HepG2 (cell line): ENCODE results near the gene NOTUM. TPM values are rescaled to one million over a fixed set of nuclear protein-coding genes. Genes with fewer than 3 reads are reported as not detected.

Source experiments
- CREB3 ChIP-seq: sonication (generic); formaldehyde crosslinking; IDR thresholded peaks from 2 replicates; pipeline ENCODE4 v1.5.0; 2020; ENCODE audit warnings: missing genetic modification reagents
- ELK4 ChIP-seq: sonication (generic); formaldehyde crosslinking; IDR thresholded peaks from 2 replicates; pipeline ENCODE4 v1.9.0; 2021; ENCODE audit warnings: missing genetic modification reagents, borderline replicate concordance
- FOXO4 ChIP-seq: sonication (generic); formaldehyde crosslinking; conservative IDR thresholded peaks from 2 replicates; pipeline ENCODE4 v1.8.1; 2023; ENCODE audit warnings: missing genetic modification reagents
- HNRNPK ChIP-seq: fragments of 200-400 bp; formaldehyde crosslinking; IDR thresholded peaks from 2 replicates; pipeline ENCODE4 v1.6.1; 2018; ENCODE audit warnings: low read length, low read depth, moderate library complexity, mild to moderate bottlenecking; ENCODE audit not compliant: poor library complexity, severe bottlenecking
- IKZF4 ChIP-seq: sonication (generic); formaldehyde crosslinking; IDR thresholded peaks from 2 replicates; pipeline ENCODE4 v1.5.1; 2020; ENCODE audit warnings: borderline replicate concordance, mild to moderate bottlenecking, low read depth, missing genetic modification reagents; ENCODE audit errors: not compliant biosample characterization
- KDM6A ChIP-seq: IDR thresholded peaks from 2 replicates; pipeline ENCODE4 v1.6.1; 2016; ENCODE audit warnings: low read depth
- NFKBIZ ChIP-seq: IDR thresholded peaks from 2 replicates; pipeline ENCODE4 v1.6.1; 2018; ENCODE audit warnings: missing genetic modification reagents, missing compliant biosample characterization
- NR2F2 ChIP-seq: IDR thresholded peaks from 2 replicates; pipeline ENCODE4 v1.6.1; 2012; ENCODE audit warnings: low read depth, inconsistent platforms, borderline replicate concordance
- POGZ ChIP-seq: sonication (generic); formaldehyde crosslinking; IDR thresholded peaks from 2 replicates; pipeline ENCODE4 v1.4.0; 2020; ENCODE audit warnings: mild to moderate bottlenecking, missing genetic modification reagents
- POLR2AphosphoS2 ChIP-seq: IDR thresholded peaks from 2 replicates; pipeline ENCODE4 v1.6.1; 2011; ENCODE audit warnings: low read depth, low read length, improper control_type of control experiment
- PRMT3 ChIP-seq: sonication (generic); formaldehyde crosslinking; IDR thresholded peaks from 2 replicates; pipeline ENCODE4 v1.8.1; 2022; ENCODE audit warnings: low read depth, mild to moderate bottlenecking, moderate library complexity, missing genetic modification reagents, borderline replicate concordance
- YY1 ChIP-seq: IDR thresholded peaks from 2 replicates; pipeline ENCODE4 v1.6.1; 2011; ENCODE audit warnings: low read length, low read depth, moderate library complexity, mild to moderate bottlenecking; ENCODE audit not compliant: insufficient read depth, insufficient replicate concordance
- ZBTB33 ChIP-seq: sonication (generic); formaldehyde crosslinking; IDR thresholded peaks from 2 replicates; pipeline ENCODE4 v1.4.0; 2020; ENCODE audit warnings: missing genetic modification reagents
- ZMAT5 ChIP-seq: sonication (generic); formaldehyde crosslinking; IDR thresholded peaks from 2 replicates; pipeline ENCODE4 v1.5.0; 2020; ENCODE audit warnings: mild to moderate bottlenecking, low read depth, missing genetic modification reagents, borderline replicate concordance
- ZNF513 ChIP-seq: sonication (generic); formaldehyde crosslinking; conservative IDR thresholded peaks from 2 replicates; pipeline ENCODE4 v1.5.0; 2020; ENCODE audit warnings: missing genetic modification reagents
- ZNF567 ChIP-seq: sonication (generic); formaldehyde crosslinking; IDR thresholded peaks from 2 replicates; pipeline ENCODE4 v1.8.1; 2023; ENCODE audit warnings: mild to moderate bottlenecking, missing genetic modification reagents, borderline replicate concordance
- ZNF770 ChIP-seq: sonication (generic); formaldehyde crosslinking; IDR thresholded peaks from 2 replicates; pipeline ENCODE4 v1.5.0; 2020; ENCODE audit warnings: mild to moderate bottlenecking, missing genetic modification reagents
- ZSCAN30 ChIP-seq: sonication (generic); formaldehyde crosslinking; IDR thresholded peaks from 2 replicates; pipeline ENCODE4 v1.5.0; 2020; ENCODE audit warnings: mild to moderate bottlenecking, missing genetic modification reagents
- polyA plus RNA-seq, 8 experiments: library from polyadenylated mRNA; depleted of rRNA in 3 of 8; stranded (reverse) in 7 of 8; unstranded in 1 of 8; fragments of >200 nt; fragmentation: Illumina TruSeq in 4 of 8; extraction: Trizol in 4 of 8; gene quantifications; 2 replicates each; pipeline versions ENCODE4 v1.2.1 to v1.2.3, GENCODE V29; 2011 to 2016; ENCODE audit warnings: low read depth in 4 of 8, missing spikeins in 1 of 8, mixed read lengths in 1 of 8; ENCODE audit not compliant: insufficient read depth in 1 of 8
- total RNA-seq, 5 experiments: library from RNA; depleted of rRNA; stranded (reverse); fragments of >200 nt; fragmentation: Illumina TruSeq; extraction: Trizol; gene quantifications; 2 replicates each; pipeline ENCODE4 v1.2.3, GENCODE V29; 2016; ENCODE audit warnings: low read depth in 1 of 5

NOTUM gene
- total and polyA plus RNA-seq, 2 of the 13 experiments (the other 11 are each of a cell fraction or from before 2014, with no cell fraction given) = 150 to 160 TPM

- TF ChIP-seq FOXO4 (CRISPR knock-in tag) (no peak), ZNF513 (CRISPR knock-in tag) (0 out of 2 replicates have a peak, but pooled peaks have one; percentile 27), NR2F2 (peak; percentile 64; the same call in 1 of the 2 replicates), NFKBIZ (CRISPR knock-in tag) (no peak), ZSCAN30 (no peak), YY1 (peak; percentile 82), ZMAT5 (CRISPR knock-in tag) (no peak), IKZF4 (peak; percentile 21), POGZ (CRISPR knock-in tag) (no peak), ZBTB33 (CRISPR knock-in tag) (peak; percentile 49; the same call in 1 of the 2 replicates), POLR2AphosphoS2 (no peak), PRMT3 (CRISPR knock-in tag) (no peak), ZNF770 (CRISPR knock-in tag) (peak; percentile 8; the same call in 1 of the 2 replicates), ZNF567 (CRISPR knock-in tag) (no peak), ELK4 (no peak), CREB3 (CRISPR knock-in tag) (0 out of 2 replicates have a peak, but pooled peaks have one; percentile 18), KDM6A (CRISPR knock-in tag) (no peak), HNRNPK (peak; percentile 10)
Measured at GRCh38 chr17:81959362-81960129, 1.4 kb downstream of the NOTUM start (continued).
